GM20000 (cell line): ENCODE results near the gene MRPS2.
A peak's percentile ranks its signal among the peaks of the same experiment; 100 is the strongest.

Experiments
- DNase-seq: peaks from one replicate; pipeline ENCODE4 v3.0.0; 2012; ENCODE audit warnings: low spot score
- CTCF ChIP-seq: IDR thresholded peaks from 2 replicates; pipeline ENCODE4 v1.5.1; 2012; ENCODE audit warnings: mild to moderate bottlenecking, control low read depth; ENCODE audit errors: extremely low read depth, missing control alignments

Gene MRPS2

GRCh38 chr9:135463140-135463539 is 37.3 kb upstream of the MRPS2 start:
- TF ChIP-seq CTCF = no peak
- DNase-seq = no peak

GRCh38 chr9:135464181-135464580 is 36.3 kb upstream of the MRPS2 start:
- DNase-seq = no peak
- TF ChIP-seq CTCF = no peak

- TF ChIP-seq CTCF = no peak
- no peak for DNase-seq
These were observed 31.5 kb upstream of the MRPS2 start for GRCh38 chr9:135468854-135469521.

GRCh38 chr9:135471791-135472640 is 28.5 kb upstream of the MRPS2 start:
- no peak for DNase-seq
- TF ChIP-seq CTCF = no peak

- DNase-seq = no peak
These were observed 26.4 kb upstream of the MRPS2 start for GRCh38 chr9:135473972-135474543.

GRCh38 chr9:135474915-135475314 is 25.6 kb upstream of the MRPS2 start:
- TF ChIP-seq CTCF = peak; percentile 10
- DNase-seq = no peak

More at GRCh38 chr9:135473972-135474543, 26.4 kb upstream of the MRPS2 start:
- no peak for TF ChIP-seq CTCF
